Activated T-helper 2 cell treated with anti-CD3 and anti-CD28 coated beads, Interferon-gamma antibody, Interleukin-2, Interleukin-4, amounts not matched to agents 10 μg/mL and 5 μg/mL and 100 μg/mL, durations not matched to agents 14 hours and 24 hours and 36 hours (primary cell): ENCODE data around the gene TBC1D22B. TPM values are rescaled to one million over a fixed set of nuclear protein-coding genes. Genes with fewer than 3 reads are reported as not detected.

ENCODE experiments used
- DNase-seq: peaks from one replicate; pipeline ENCODE4 v3.0.0; 2021; ENCODE audit warnings: low spot score
- H3K27ac Mint-ChIP-seq: one replicate; pipeline ENCODE4 v1.8.0; 2021; ENCODE audit warnings: mixed read lengths
- H3K27me3 Mint-ChIP-seq: one replicate; pipeline ENCODE4 v1.8.0; 2021; ENCODE audit warnings: low read depth, mixed read lengths
- H3K36me3 Mint-ChIP-seq: one replicate; pipeline ENCODE4 v1.8.0; 2021; ENCODE audit warnings: low read depth, mixed read lengths
- H3K4me1 Mint-ChIP-seq: one replicate; pipeline ENCODE4 v1.8.0; 2021; ENCODE audit warnings: low read depth, mixed read lengths
- H3K4me3 Mint-ChIP-seq: one replicate; pipeline ENCODE4 v1.8.0; 2021; ENCODE audit warnings: low read depth, mild to moderate bottlenecking, moderate library complexity, mixed read lengths
- H3K9me3 Mint-ChIP-seq: one replicate; pipeline ENCODE4 v1.8.0; 2021; ENCODE audit warnings: mixed read lengths
- intact Hi-C: fragments of 100-400 bp; cut with micrococcal nuclease; formaldehyde crosslinking; loops from one replicate; pipeline ENCODE4 v1.15.1; 2023
- total RNA-seq: library from RNA; stranded (reverse); gene quantifications from 2 replicates; pipeline ENCODE4 v1.2.3, GENCODE V29; 2022

TBC1D22B gene
- total RNA-seq, 1 donor from 2014 or later, result 13.8 TPM

- no peak overlapping the region for H3K27ac Mint-ChIP-seq
- H3K4me1 Mint-ChIP-seq, result peaks cover 6% of the 10 kb centered on the region
- H3K9me3 Mint-ChIP-seq, result no peaks in the 10 kb centered on the region
- DNase-seq, result no peak
- intact Hi-C loops, result loop anchor here (10.0 kb wide), 1 partner anchor 299 kb away; no protein-coding TSS in a partner anchor
- no peak overlapping the region for H3K4me3 Mint-ChIP-seq
- peaks cover 21% of the 10 kb centered on the region for H3K36me3 Mint-ChIP-seq
- H3K27me3 Mint-ChIP-seq, result no peaks in the 10 kb centered on the region
Observed at GRCh38 chr6:37313723-37314486, 56.3 kb downstream of the TBC1D22B start.

GRCh38 chr6:37314487-37315156, 57.0 kb downstream of the TBC1D22B start:
- peak; percentile 23 for DNase-seq
- H3K27me3 Mint-ChIP-seq, result no peaks in the 10 kb centered on the region
- intact Hi-C loops, result loop anchor here (10.0 kb wide), 1 partner anchor 300 kb away; no protein-coding TSS in a partner anchor
- peaks cover 18% of the 10 kb centered on the region for H3K36me3 Mint-ChIP-seq
- no peaks in the 10 kb centered on the region for H3K9me3 Mint-ChIP-seq
- no peak overlapping the region for H3K4me3 Mint-ChIP-seq
- peaks cover 6% of the 10 kb centered on the region for H3K4me1 Mint-ChIP-seq
- no peak overlapping the region for H3K27ac Mint-ChIP-seq

GRCh38 chr6:37315157-37315515, 57.6 kb downstream of the TBC1D22B start:
- no peaks in the 10 kb centered on the region for H3K27me3 Mint-ChIP-seq
- H3K9me3 Mint-ChIP-seq, result no peaks in the 10 kb centered on the region
- no peak overlapping the region for H3K27ac Mint-ChIP-seq
- no peak for DNase-seq
- peaks cover 22% of the 10 kb centered on the region for H3K36me3 Mint-ChIP-seq
- H3K4me3 Mint-ChIP-seq, result no peak overlapping the region
- peaks cover 6% of the 10 kb centered on the region for H3K4me1 Mint-ChIP-seq
- intact Hi-C loops, result loop anchor here (10.0 kb wide), 1 partner anchor 300 kb away; no protein-coding TSS in a partner anchor

- no peaks in the 10 kb centered on the region for H3K27me3 Mint-ChIP-seq
- H3K27ac Mint-ChIP-seq, result no peak overlapping the region
- no peak overlapping the region for H3K4me3 Mint-ChIP-seq
- intact Hi-C loops, result loop anchor here (10.0 kb wide), 1 partner anchor 301 kb away; no protein-coding TSS in a partner anchor
- peaks cover 4% of the 10 kb centered on the region for H3K4me1 Mint-ChIP-seq
- H3K9me3 Mint-ChIP-seq, result no peaks in the 10 kb centered on the region
- peaks cover 25% of the 10 kb centered on the region for H3K36me3 Mint-ChIP-seq
- no peak for DNase-seq
Observed at GRCh38 chr6:37316071-37316470, 58.5 kb downstream of the TBC1D22B start.

- Mint-ChIP-seq H3K27me3 (no peaks in the 10 kb centered on the region), H3K36me3 (peaks cover 37% of the 10 kb centered on the region), H3K4me3 (no peak overlapping the region), H3K27ac (no peak overlapping the region), H3K9me3 (no peaks in the 10 kb centered on the region), H3K4me1 (peaks cover 5% of the 10 kb centered on the region)
- intact Hi-C loops, result loop anchor here (10.0 kb wide), 1 partner anchor 303 kb away; no protein-coding TSS in a partner anchor
- no peak for DNase-seq
Observed at GRCh38 chr6:37317312-37318038, 59.9 kb downstream of the TBC1D22B start.

GRCh38 chr6:37319156-37319555, 61.6 kb downstream of the TBC1D22B start:
- Mint-ChIP-seq H3K27ac (no peak overlapping the region), H3K9me3 (no peaks in the 10 kb centered on the region), H3K27me3 (no peaks in the 10 kb centered on the region), H3K36me3 (peaks cover 29% of the 10 kb centered on the region), H3K4me3 (no peak overlapping the region), H3K4me1 (peaks cover 11% of the 10 kb centered on the region)
- intact Hi-C loops, result loop anchor here (10.0 kb wide), 1 partner anchor 304 kb away; no protein-coding TSS in a partner anchor
- DNase-seq, result no peak

- intact Hi-C loops, result loop anchor here (10.0 kb wide), 1 partner anchor 305 kb away; no protein-coding TSS in a partner anchor
- Mint-ChIP-seq H3K4me3 (no peak overlapping the region), H3K36me3 (peaks cover 26% of the 10 kb centered on the region), H3K27me3 (no peaks in the 10 kb centered on the region), H3K4me1 (peaks cover 10% of the 10 kb centered on the region), H3K9me3 (no peaks in the 10 kb centered on the region), H3K27ac (no peak overlapping the region)
- DNase-seq, result no peak
Observed at GRCh38 chr6:37319856-37320480, 62.4 kb downstream of the TBC1D22B start.

GRCh38 chr6:37320646-37321045, 63.1 kb downstream of the TBC1D22B start:
- Mint-ChIP-seq H3K4me3 (no peak overlapping the region), H3K36me3 (peaks cover 28% of the 10 kb centered on the region), H3K27ac (no peak overlapping the region), H3K4me1 (peaks cover 10% of the 10 kb centered on the region), H3K27me3 (no peaks in the 10 kb centered on the region), H3K9me3 (no peaks in the 10 kb centered on the region)
- no peak for DNase-seq
- intact Hi-C loops, result no loop called here

- intact Hi-C loops, result no loop called here
- H3K9me3 Mint-ChIP-seq, result no peaks in the 10 kb centered on the region
- no peak overlapping the region for H3K27ac Mint-ChIP-seq
- H3K4me3 Mint-ChIP-seq, result no peak overlapping the region
- H3K27me3 Mint-ChIP-seq, result no peaks in the 10 kb centered on the region
- H3K4me1 Mint-ChIP-seq, result peaks cover 13% of the 10 kb centered on the region
- peaks cover 28% of the 10 kb centered on the region for H3K36me3 Mint-ChIP-seq
- no peak for DNase-seq
Observed at GRCh38 chr6:37321101-37321500, 63.5 kb downstream of the TBC1D22B start.

- intact Hi-C loops, result no loop called here
- no peak for DNase-seq
- Mint-ChIP-seq H3K4me1 (peaks cover 13% of the 10 kb centered on the region), H3K27ac (peak overlapping the region; percentile 33), H3K9me3 (no peaks in the 10 kb centered on the region), H3K36me3 (peaks cover 28% of the 10 kb centered on the region), H3K27me3 (no peaks in the 10 kb centered on the region), H3K4me3 (no peak overlapping the region)
Observed at GRCh38 chr6:37321516-37322415, 64.2 kb downstream of the TBC1D22B start.

GRCh38 chr6:37323580-37323979, 66.0 kb downstream of the TBC1D22B start:
- H3K4me3 Mint-ChIP-seq, result no peak overlapping the region
- intact Hi-C loops, result no loop called here
- H3K27me3 Mint-ChIP-seq, result no peaks in the 10 kb centered on the region
- no peak overlapping the region for H3K27ac Mint-ChIP-seq
- no peak for DNase-seq
- no peaks in the 10 kb centered on the region for H3K9me3 Mint-ChIP-seq
- H3K36me3 Mint-ChIP-seq, result peaks cover 31% of the 10 kb centered on the region
- peaks cover 13% of the 10 kb centered on the region for H3K4me1 Mint-ChIP-seq
